ENCODE data around the gene SCART1. TPM values are rescaled to one million over a fixed set of nuclear protein-coding genes. Genes with fewer than 3 reads are reported as not detected.
A peak's percentile ranks its signal among the peaks of the same experiment; 100 is the strongest.

SCART1 gene
- total RNA-seq, 2 experiments from 2014 or later = 5.0 to 5.2 TPM

- Histone ChIP-seq H3K27me3 (ENCODE audit: control insufficient read depth in 1 of 2, insufficient read depth in 2 of 2, low read length in 2 of 2) (no peaks in the 10 kb centered on the region), H3K4me3 (ENCODE audit: low read length) (no peak overlapping the region), H3K4me1 (ENCODE audit: insufficient read depth, low read length) (peaks cover under 1% of the 10 kb centered on the region), H3K9me3 (ENCODE audit: control insufficient read depth in 1 of 2, insufficient read depth in 1 of 2, low read length in 2 of 2) (no peaks in the 10 kb centered on the region), H3K27ac (ENCODE audit: low read depth in 1 of 2, low read length in 2 of 2) (no peak overlapping the region), H3K36me3 (ENCODE audit: insufficient read depth, low read length) (no peaks in the 10 kb centered on the region)
- Mint-ChIP-seq H3K27ac (no peak overlapping the region), H3K4me3 (no peak overlapping the region), H3K4me1 (ENCODE audit: low read depth) (no peaks in the 10 kb centered on the region), H3K9me3 (no peaks in the 10 kb centered on the region), H3K27me3 (no peaks in the 10 kb centered on the region), H3K36me3 (ENCODE audit: low read depth) (no peaks in the 10 kb centered on the region)
- TF ChIP-seq, protein P1, sequence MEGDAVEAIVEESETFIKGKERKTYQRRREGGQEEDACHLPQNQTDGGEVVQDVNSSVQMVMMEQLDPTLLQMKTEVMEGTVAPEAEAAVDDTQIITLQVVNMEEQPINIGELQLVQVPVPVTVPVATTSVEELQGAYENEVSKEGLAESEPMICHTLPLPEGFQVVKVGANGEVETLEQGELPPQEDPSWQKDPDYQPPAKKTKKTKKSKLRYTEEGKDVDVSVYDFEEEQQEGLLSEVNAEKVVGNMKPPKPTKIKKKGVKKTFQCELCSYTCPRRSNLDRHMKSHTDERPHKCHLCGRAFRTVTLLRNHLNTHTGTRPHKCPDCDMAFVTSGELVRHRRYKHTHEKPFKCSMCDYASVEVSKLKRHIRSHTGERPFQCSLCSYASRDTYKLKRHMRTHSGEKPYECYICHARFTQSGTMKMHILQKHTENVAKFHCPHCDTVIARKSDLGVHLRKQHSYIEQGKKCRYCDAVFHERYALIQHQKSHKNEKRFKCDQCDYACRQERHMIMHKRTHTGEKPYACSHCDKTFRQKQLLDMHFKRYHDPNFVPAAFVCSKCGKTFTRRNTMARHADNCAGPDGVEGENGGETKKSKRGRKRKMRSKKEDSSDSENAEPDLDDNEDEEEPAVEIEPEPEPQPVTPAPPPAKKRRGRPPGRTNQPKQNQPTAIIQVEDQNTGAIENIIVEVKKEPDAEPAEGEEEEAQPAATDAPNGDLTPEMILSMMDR (IDR thresholded peaks at IDR 0.05) = no peak
- ATAC-seq (ENCODE audit: poor library complexity) (no peak), DNase-seq (no peak)
- CTCF ChIA-PET = no interaction called here
- intact Hi-C loops (cut with DNase I, micrococcal nuclease) = no loop called here
- POLR2A ChIA-PET = no interaction called here
Measured at GRCh38 chr10:133460208-133460769, 6.5 kb downstream of the SCART1 start.

DNA sequence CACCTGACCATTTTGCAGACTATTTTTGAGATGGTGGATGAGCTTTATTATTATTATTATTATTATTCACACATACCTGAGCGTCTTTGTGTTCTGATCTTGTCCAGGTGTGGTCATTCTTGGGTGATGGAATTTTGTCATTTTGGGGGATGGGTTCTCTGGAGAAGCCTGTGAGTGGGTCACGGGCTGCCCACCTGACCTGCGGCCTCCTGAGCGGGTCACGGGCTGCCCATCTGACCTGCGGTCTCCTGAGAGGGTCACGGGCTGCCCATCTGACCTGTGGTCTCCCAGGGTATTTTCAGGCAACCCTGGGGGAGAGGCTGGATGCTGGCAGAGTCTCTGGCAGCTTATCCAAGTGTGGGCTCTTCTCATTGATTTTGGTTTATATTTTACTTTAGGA lies 7.3 kb downstream of the SCART1 start:
- DNase-seq = no peak
- intact Hi-C loops (cut with DNase I, micrococcal nuclease) = no loop called here
- H3K27me3 Mint-ChIP-seq = no peaks in the 10 kb centered on the region
- no peaks in the 10 kb centered on the region for H3K9me3 Mint-ChIP-seq
- no peak overlapping the region for H3K4me3 ChIP-seq (ENCODE audit: low read length)
- no peaks in the 10 kb centered on the region for H3K36me3 ChIP-seq (ENCODE audit: insufficient read depth, low read length)
- no peak overlapping the region for H3K27ac Mint-ChIP-seq
- H3K27ac ChIP-seq (ENCODE audit: low read depth in 1 of 2, low read length in 2 of 2) = no peak overlapping the region
- H3K9me3 ChIP-seq (ENCODE audit: control insufficient read depth in 1 of 2, insufficient read depth in 1 of 2, low read length in 2 of 2) = no peaks in the 10 kb centered on the region
- no peak for ATAC-seq (ENCODE audit: poor library complexity)
- ChIA-PET CTCF (no interaction called here), POLR2A (no interaction called here)
- TF ChIP-seq, protein P1 (IDR thresholded peaks at IDR 0.05) = no peak
- no peaks in the 10 kb centered on the region for H3K4me1 ChIP-seq (ENCODE audit: insufficient read depth, low read length)
- no peaks in the 10 kb centered on the region for H3K4me1 Mint-ChIP-seq (ENCODE audit: low read depth)
- no peaks in the 10 kb centered on the region for H3K27me3 ChIP-seq (ENCODE audit: control insufficient read depth in 1 of 2, insufficient read depth in 2 of 2, low read length in 2 of 2)
- no peaks in the 10 kb centered on the region for H3K36me3 Mint-ChIP-seq (ENCODE audit: low read depth)
- no peak overlapping the region for H3K4me3 Mint-ChIP-seq

DNA sequence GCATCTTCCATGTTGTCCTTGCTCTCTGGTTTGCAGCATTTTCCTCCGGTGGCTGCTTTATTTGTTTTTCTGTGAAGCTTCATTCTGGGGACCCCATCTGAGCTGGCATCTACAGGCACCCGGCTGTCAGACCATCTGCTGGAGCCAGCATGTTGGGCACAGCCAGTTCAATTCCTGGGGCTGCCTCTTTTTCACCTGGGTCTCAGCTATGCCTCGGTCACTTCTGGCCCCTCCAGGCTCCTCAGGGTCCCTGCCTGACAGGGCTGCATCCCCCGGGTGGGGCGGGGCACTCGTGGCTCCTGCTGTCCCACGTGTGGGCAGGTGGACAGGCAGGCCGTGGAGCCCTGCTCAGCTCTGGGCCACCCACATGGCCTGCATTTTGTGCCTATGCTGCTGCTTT lies 8.1 kb downstream of the SCART1 start:
- Mint-ChIP-seq H3K36me3 (ENCODE audit: low read depth) (no peaks in the 10 kb centered on the region), H3K9me3 (no peaks in the 10 kb centered on the region), H3K27ac (no peak overlapping the region), H3K4me1 (ENCODE audit: low read depth) (no peaks in the 10 kb centered on the region), H3K27me3 (no peaks in the 10 kb centered on the region), H3K4me3 (no peak overlapping the region)
- Histone ChIP-seq H3K4me1 (ENCODE audit: insufficient read depth, low read length) (no peaks in the 10 kb centered on the region), H3K36me3 (ENCODE audit: insufficient read depth, low read length) (no peaks in the 10 kb centered on the region), H3K27ac (ENCODE audit: low read depth in 1 of 2, low read length in 2 of 2) (no peak overlapping the region), H3K27me3 (ENCODE audit: control insufficient read depth in 1 of 2, insufficient read depth in 2 of 2, low read length in 2 of 2) (no peaks in the 10 kb centered on the region), H3K4me3 (ENCODE audit: low read length) (no peak overlapping the region), H3K9me3 (ENCODE audit: control insufficient read depth in 1 of 2, insufficient read depth in 1 of 2, low read length in 2 of 2) (no peaks in the 10 kb centered on the region)
- intact Hi-C loops (cut with DNase I, micrococcal nuclease) = no loop called here
- POLR2A ChIA-PET = no interaction called here
- CTCF ChIA-PET = no interaction called here
- TF ChIP-seq, protein P1 (IDR thresholded peaks at IDR 0.05) = no peak
- DNase-seq (peak in 1 of 14 experiments; percentile 3), ATAC-seq (ENCODE audit: poor library complexity) (no peak)

All from CD4-positive, alpha-beta T cell (primary cell).